ENCODE measurements around the gene PDE4B. TPM values are rescaled to one million over a fixed set of nuclear protein-coding genes. Genes with fewer than 3 reads are reported as not detected.

The PDE4B gene
- total and polyA plus RNA-seq, 7 donors = 4.1 to 191 (median 16.3) TPM

DNA sequence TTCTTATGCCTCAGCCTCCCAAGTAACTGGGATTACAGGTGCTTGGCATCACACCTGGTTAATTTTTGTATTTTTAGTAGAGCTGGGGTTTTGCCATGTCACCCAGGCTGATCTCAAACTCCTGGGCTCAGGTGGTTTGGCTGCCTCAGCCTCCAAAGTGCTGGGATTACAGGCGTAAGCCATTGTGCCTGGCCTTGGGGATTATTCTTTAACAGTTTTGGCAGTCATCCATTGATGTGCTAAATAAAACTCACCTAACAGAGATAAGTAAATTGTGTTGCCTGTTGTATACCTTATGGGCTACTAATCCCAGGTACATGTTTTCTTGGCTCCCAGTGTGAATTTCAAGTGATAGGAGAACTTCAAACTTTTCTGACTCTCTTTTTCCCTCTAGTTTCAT lies 35.2 kb upstream of the PDE4B start:
- intact Hi-C loops (cut with DNase I) = no loop called here
- H3K4me3 ChIP-seq = no peak overlapping the region

GRCh38 chr1:65758128-65758527 lies 34.6 kb upstream of the PDE4B start:
- Histone ChIP-seq H3K36me3 (ENCODE audit: insufficient read depth in 1 of 2, low read depth in 1 of 2) (no peaks in the 10 kb centered on the region), H3K27ac (no peak overlapping the region), H3K4me3 (no peak overlapping the region), H3K27me3 (ENCODE audit: insufficient read depth in 3 of 3, low read length in 2 of 3) (no peaks in the 10 kb centered on the region), H3K4me1 (no peaks in the 10 kb centered on the region), H3K9me3 (no peaks in the 10 kb centered on the region)
- ATAC-seq (no peak), DNase-seq (no peak)
- intact Hi-C loops (cut with DNase I) = no loop called here
- TF ChIP-seq, protein P1, sequence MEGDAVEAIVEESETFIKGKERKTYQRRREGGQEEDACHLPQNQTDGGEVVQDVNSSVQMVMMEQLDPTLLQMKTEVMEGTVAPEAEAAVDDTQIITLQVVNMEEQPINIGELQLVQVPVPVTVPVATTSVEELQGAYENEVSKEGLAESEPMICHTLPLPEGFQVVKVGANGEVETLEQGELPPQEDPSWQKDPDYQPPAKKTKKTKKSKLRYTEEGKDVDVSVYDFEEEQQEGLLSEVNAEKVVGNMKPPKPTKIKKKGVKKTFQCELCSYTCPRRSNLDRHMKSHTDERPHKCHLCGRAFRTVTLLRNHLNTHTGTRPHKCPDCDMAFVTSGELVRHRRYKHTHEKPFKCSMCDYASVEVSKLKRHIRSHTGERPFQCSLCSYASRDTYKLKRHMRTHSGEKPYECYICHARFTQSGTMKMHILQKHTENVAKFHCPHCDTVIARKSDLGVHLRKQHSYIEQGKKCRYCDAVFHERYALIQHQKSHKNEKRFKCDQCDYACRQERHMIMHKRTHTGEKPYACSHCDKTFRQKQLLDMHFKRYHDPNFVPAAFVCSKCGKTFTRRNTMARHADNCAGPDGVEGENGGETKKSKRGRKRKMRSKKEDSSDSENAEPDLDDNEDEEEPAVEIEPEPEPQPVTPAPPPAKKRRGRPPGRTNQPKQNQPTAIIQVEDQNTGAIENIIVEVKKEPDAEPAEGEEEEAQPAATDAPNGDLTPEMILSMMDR (IDR thresholded peaks at IDR 0.05) = no peak

More for the DNA sequence above, 35.2 kb upstream of the PDE4B start:
- Histone ChIP-seq H3K4me1 (no peaks in the 10 kb centered on the region), H3K27ac (no peak overlapping the region), H3K9me3 (no peaks in the 10 kb centered on the region), H3K36me3 (ENCODE audit: insufficient read depth in 1 of 2, low read depth in 1 of 2) (no peaks in the 10 kb centered on the region), H3K27me3 (ENCODE audit: insufficient read depth in 3 of 3, low read length in 2 of 3) (no peaks in the 10 kb centered on the region)
- ATAC-seq = no peak
- TF ChIP-seq, protein P1 (IDR thresholded peaks at IDR 0.05) = no peak
- DNase-seq = no peak
- 62 to 87% (median 75%) methylated on average over 1 of the region's 1 CpG for WGBS, 3 donors

GRCh38 chr1:65759516-65759915 lies 33.2 kb upstream of the PDE4B start:
- Histone ChIP-seq H3K27me3 (ENCODE audit: insufficient read depth in 3 of 3, low read length in 2 of 3) (no peaks in the 10 kb centered on the region), H3K4me1 (no peaks in the 10 kb centered on the region), H3K27ac (no peak overlapping the region), H3K9me3 (no peaks in the 10 kb centered on the region), H3K36me3 (ENCODE audit: insufficient read depth in 1 of 2, low read depth in 1 of 2) (no peaks in the 10 kb centered on the region), H3K4me3 (no peak overlapping the region)
- ATAC-seq (no peak), DNase-seq (no peak)
- TF ChIP-seq, protein P1 (IDR thresholded peaks at IDR 0.05) = no peak
- WGBS, 3 donors = 83 to 90% (median 90%) methylated on average over 1 of the region's 1 CpG
- intact Hi-C loops (cut with DNase I) = no loop called here

DNA sequence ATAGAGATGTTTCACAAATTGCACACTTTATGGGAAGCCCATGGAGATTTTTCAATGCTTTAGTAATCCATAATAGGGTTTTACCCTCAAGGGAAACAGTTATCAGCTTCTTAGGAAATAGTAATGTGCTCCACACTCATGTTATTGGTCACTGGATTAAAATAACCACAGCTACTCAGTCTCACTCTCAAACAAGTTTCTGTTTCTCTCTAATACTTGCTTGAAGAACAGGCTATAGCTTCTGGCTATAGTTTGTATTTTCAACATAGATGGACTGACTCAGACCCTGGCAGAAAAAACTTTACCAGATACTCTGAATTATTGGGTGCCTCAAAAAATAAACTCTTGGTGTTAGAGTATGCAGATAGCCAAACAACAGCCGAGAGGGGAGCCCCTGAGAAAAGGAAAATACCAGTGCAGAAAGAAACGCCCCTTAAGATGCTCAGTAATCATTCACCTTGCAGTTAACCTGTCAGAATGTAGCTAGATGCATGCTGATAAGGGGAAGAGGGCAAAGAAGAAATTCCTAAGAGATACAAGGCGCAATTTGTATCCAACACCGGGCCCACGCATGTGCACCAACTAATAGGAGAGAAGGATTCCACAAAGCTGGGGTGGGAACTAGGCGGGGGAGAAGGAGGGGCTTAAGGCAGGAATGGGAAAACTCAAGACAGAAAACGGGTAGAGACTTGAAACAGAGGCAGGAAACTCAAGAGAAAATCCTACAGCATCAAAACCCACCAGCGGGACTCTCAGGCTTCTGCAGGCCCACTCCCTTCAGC lies 30.4 kb upstream of the PDE4B start:
- Histone ChIP-seq H3K27me3 (ENCODE audit: insufficient read depth in 3 of 3, low read length in 2 of 3) (no peaks in the 10 kb centered on the region), H3K36me3 (ENCODE audit: insufficient read depth in 1 of 2, low read depth in 1 of 2) (no peaks in the 10 kb centered on the region), H3K9me3 (no peaks in the 10 kb centered on the region), H3K4me1 (no peaks in the 10 kb centered on the region), H3K4me3 (no peak overlapping the region), H3K27ac (no peak overlapping the region)
- 53 to 66% (median 58%) methylated on average over 8 of the region's 8 CpGs for WGBS, 3 donors
- TF ChIP-seq, protein P1 (IDR thresholded peaks at IDR 0.05) = no peak
- intact Hi-C loops (cut with DNase I) = no loop called here
- ATAC-seq (no peak), DNase-seq (no peak)

DNA sequence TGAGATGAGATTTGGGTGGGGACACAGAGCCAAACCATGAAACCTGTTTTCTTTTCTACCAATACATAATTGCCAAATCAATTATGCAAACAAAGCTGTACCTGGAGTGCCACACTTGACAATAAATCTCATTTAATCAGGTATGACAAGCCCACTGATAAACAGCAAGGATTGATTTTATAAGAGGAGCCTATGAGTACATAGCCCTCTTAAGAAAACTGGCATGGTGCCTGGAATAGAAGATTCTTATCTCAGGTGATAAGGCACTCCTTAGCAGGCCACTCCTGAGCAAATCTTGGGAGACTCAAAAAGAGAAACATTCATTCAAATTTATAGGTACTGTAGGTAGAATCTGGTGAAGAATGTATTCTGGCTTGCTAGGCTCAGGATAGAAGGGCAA lies 28.6 kb upstream of the PDE4B start:
- ATAC-seq (no peak), DNase-seq (no peak)
- no peak overlapping the region for H3K27ac ChIP-seq
- H3K36me3 ChIP-seq (ENCODE audit: insufficient read depth in 1 of 2, low read depth in 1 of 2) = no peaks in the 10 kb centered on the region
- TF ChIP-seq, protein P1 (IDR thresholded peaks at IDR 0.05) = no peak
- no peaks in the 10 kb centered on the region for H3K27me3 ChIP-seq (ENCODE audit: insufficient read depth in 3 of 3, low read length in 2 of 3)
- no peaks in the 10 kb centered on the region for H3K4me1 ChIP-seq
- H3K4me3 ChIP-seq = no peak overlapping the region
- intact Hi-C loops (cut with DNase I) = no loop called here
- no peaks in the 10 kb centered on the region for H3K9me3 ChIP-seq

Data from psoas muscle (tissue), 8 donors.